GM11168 (cell line): ENCODE measurements around the gene CHST5.

ENCODE experiments used
- in situ Hi-C: fragments of 300-500 bp; cut with MboI; formaldehyde crosslinking; loops from one replicate; pipeline ENCODE4 v1.12.0; 2022; ENCODE audit warnings: low sequenced_read_pairs; ENCODE audit not compliant: unreplicated experiment

CHST5 gene

GRCh38 chr16:75482434-75483205, 53.3 kb downstream of the CHST5 start:
- in situ Hi-C loops, result no loop called here

GRCh38 chr16:75481475-75481874, 54.4 kb downstream of the CHST5 start:
- in situ Hi-C loops, result no loop called here

GRCh38 chr16:75479421-75479990, 56.4 kb downstream of the CHST5 start:
- in situ Hi-C loops, result loop anchor here (10.0 kb wide), 1 partner anchor 285 kb away; no protein-coding TSS in a partner anchor
